ENCODE results near the gene AOC2.

- no peak for TF ChIP-seq POLR2A (IDR thresholded peaks at IDR 0.05; ENCODE audit: low read length)
- no peak for TF ChIP-seq GATA1 (IDR thresholded peaks at IDR 0.05; ENCODE audit: low read depth, low read length)
Measured at GRCh38 chr17:42849451-42850181, 5.2 kb downstream of the AOC2 start.

All from erythroblast (primary cell).